Ishikawa (cell line): ENCODE data around the gene CNGA3.

Experiments
- CEBPB ChIP-seq: IDR thresholded peaks from 2 replicates; pipeline ENCODE4 v1.6.1; 2012
- CREB1 ChIP-seq: IDR thresholded peaks from 2 replicates; pipeline ENCODE4 v1.6.1; 2012; ENCODE audit warnings: low read depth
- EGR1 ChIP-seq: IDR thresholded peaks from 2 replicates; pipeline ENCODE4 v1.6.1; 2012
- EP300 ChIP-seq: IDR thresholded peaks from 2 replicates; pipeline ENCODE4 v1.6.1; 2012; ENCODE audit warnings: borderline replicate concordance
- FOXM1 ChIP-seq: IDR thresholded peaks from 2 replicates; pipeline ENCODE4 v1.6.1; 2012; ENCODE audit warnings: low read depth, borderline replicate concordance
- NFIC ChIP-seq: IDR thresholded peaks from 2 replicates; pipeline ENCODE4 v1.6.1; 2012
- RAD21 ChIP-seq: IDR thresholded peaks from 2 replicates; pipeline ENCODE4 v1.6.1; 2012; ENCODE audit warnings: low read depth
- REST ChIP-seq: IDR thresholded peaks from 2 replicates; pipeline ENCODE4 v1.6.1; 2012; ENCODE audit warnings: low read depth, mild to moderate bottlenecking
- TAF1 ChIP-seq: IDR thresholded peaks from 2 replicates; pipeline ENCODE4 v1.6.1; 2012; ENCODE audit warnings: low read depth, mild to moderate bottlenecking
- TCF12 ChIP-seq: IDR thresholded peaks from 2 replicates; pipeline ENCODE4 v1.6.1; 2012; ENCODE audit warnings: low read depth
- USF1 ChIP-seq: IDR thresholded peaks from 2 replicates; pipeline ENCODE4 v1.6.1; 2012
- YY1 ChIP-seq: IDR thresholded peaks from 2 replicates; pipeline ENCODE4 v1.6.1; 2012; ENCODE audit warnings: low read depth
- ZBTB7A ChIP-seq: IDR thresholded peaks from 2 replicates; pipeline ENCODE4 v1.6.1; 2012; ENCODE audit warnings: low read depth
- TF ChIP-seq, protein P1 (sequence below): IDR thresholded peaks from 2 replicates; pipeline ENCODE4 v1.6.1; 2012

DNA sequence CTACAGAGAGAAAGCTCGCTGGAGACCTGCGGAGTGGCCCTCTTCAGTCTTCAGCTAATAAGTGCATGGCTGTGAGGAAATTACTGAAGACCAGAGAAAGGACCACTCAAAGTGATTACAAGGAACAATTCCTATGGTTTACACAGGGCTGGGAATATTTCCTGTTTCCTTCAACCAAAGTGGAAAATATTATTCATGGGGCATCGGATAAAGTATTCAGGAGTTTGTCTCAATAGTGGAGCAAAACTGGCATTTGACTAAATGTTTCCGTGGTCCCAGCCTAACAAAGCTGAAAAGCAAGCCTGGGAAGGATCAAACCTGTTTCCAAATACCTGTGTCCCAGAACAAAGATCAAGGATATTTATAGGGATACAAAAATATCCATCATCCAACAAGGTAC is 32.0 kb upstream of the CNGA3 start:
- TF ChIP-seq TCF12 (no peak), EGR1 (no peak), FOXM1 (no peak), TAF1 (no peak), EP300 (no peak), USF1 (no peak), CREB1 (no peak), REST (no peak), YY1 (no peak), RAD21 (no peak), NFIC (no peak), CEBPB (no peak), ZBTB7A (no peak)
- TF ChIP-seq, protein P1, sequence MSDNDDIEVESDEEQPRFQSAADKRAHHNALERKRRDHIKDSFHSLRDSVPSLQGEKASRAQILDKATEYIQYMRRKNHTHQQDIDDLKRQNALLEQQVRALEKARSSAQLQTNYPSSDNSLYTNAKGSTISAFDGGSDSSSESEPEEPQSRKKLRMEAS: no peak
